Stimulated activated CD8-positive, alpha-beta memory T cell treated with anti-CD3 and anti-CD28 coated beads, Interleukin-7, amount 100 ng/mL, for 24 hours (primary cell): Measurements from ENCODE around the gene PRDM15.

Experiments used
- DNase-seq: peaks from one replicate; pipeline ENCODE4 v3.0.0-alpha.2; 2020; ENCODE audit warnings: low read depth

PRDM15 gene

DNA sequence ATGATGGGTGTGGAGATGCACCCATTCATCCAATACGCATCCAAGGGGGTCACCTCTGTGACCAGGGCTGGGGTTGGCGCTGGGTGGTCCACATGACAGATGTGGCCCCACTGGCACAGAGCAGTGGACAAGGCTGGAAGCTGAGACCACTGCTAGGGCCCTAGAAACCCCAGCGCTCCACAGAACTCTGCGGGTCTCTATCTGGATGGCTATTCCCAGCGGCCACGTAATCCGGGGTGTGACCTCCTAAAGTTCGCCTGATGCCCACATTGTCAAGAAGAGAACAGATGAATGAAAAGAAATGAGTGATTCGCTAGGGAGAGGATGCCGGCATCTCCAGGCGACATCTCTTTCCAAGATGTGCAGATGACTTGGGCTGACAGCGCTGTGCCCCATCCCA is 55.2 kb downstream of the PRDM15 start:
- no peak for DNase-seq

DNA sequence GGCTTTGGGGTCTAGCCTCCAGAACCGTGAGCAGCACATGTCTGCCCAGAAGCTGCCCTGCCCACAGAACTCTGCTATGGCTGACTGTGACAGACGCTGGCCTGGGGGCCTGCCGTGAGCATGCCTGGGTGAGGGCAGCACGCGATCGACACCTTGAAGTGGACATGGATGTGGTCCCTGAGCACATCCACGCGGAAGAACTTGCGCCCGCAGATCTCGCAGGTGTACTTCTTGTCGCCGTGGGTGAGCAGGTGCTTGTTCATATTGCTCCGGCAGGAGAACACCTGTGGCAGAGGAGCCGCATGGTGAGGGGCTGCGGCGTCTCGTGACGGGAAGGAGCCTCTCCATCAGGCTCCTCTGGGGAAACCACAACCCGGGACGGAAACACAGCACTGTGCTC is 56.0 kb downstream of the PRDM15 start:
- no peak for DNase-seq

DNA sequence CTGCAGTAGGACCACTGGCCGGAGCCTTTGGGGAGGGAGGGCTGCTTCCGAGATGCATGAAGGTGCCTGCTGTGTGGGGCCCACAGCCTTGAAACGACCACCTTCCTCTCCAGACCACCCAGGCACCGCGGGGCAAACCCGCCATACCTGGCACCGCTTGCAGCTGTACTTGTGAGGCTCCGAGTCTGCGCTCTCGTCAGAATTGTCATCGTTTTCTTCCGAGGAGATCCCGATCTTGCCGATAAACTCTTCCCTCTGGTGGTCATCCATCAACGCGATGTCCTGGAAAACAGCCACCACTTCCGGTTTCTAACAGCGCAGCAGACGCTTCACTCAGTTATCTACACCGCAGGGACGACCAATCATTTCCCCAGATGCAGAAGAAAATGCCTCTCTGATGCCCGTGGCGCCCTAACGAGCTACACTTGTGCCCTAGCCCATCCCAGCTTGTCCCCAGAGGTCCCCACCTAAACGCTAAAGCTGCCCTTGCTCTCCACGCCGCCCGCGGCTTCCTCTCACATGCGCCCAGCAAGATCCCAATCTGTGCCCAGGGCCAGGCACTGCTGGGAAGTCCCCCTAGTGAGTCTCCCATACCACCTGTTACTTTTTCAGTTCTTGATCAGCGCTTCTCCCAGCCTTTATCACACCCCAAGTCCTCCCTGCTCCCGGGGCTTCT is 57.2 kb downstream of the PRDM15 start:
- DNase-seq, result no peak

DNA sequence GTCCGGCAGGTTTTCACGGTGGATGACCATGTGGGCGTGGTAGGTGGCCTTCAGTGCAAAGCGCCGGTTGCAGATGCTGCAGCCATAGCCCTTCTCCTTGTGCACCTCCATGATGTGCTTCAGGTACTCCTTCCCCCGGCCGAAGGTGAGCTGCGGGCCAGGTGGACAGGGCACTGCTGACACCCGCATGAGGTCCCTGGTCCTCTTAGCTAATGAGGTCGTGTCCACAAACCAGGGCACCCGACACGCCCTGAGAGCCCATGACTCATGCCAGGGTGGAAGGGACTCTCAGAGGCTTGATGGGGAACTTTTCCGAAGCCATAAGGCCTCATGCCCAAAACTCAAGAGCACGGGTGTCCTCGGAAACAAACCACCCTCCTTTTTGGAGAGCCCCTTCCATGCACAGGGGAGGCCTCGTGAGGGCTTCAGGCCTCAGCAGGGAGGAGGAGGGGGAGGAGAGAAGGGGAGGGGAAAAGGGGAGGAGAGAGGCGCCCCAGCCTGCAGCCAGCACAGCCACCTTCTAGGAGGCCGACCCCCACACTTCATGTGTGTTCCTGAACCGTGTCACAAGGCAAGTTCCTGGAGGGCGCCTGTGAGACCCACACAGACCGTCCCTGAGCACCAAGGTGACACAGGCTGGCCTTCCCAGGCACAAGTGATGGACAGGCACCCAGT is 57.9 kb downstream of the PRDM15 start:
- DNase-seq, result no peak

DNA sequence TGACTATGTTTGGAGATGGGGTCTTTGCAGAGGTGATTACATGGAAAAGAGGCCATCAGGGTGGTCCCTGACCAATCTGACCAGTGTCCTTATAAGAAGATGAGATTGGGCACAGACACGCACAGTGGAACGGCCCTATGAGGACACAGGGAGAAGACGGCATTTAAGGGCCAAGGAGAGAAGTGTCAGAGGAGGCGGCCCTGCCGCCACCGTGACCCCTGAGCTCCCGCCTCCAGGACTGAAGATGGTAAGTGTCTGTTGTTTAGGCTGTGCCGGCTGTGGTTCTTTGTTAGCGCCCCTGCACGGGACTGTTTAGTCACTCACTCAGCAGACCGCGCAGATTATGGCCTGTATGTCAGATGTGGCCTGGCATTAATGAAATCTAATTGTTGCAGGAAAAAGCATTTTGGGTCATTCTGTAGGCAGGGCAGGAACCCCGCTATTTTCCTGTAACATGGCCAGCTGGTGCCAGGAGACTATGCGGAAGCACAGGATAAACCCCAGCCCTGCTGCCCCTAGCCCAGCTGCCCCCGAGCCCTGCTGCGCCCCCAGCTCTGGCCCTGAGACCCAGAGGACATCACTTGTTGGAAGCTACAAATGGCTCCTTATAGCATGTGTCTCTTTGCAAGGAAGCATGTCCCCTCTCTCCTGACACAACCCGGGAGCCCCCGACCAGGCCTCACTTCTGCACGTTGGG is 58.6 kb downstream of the PRDM15 start:
- DNase-seq, result no peak

DNA sequence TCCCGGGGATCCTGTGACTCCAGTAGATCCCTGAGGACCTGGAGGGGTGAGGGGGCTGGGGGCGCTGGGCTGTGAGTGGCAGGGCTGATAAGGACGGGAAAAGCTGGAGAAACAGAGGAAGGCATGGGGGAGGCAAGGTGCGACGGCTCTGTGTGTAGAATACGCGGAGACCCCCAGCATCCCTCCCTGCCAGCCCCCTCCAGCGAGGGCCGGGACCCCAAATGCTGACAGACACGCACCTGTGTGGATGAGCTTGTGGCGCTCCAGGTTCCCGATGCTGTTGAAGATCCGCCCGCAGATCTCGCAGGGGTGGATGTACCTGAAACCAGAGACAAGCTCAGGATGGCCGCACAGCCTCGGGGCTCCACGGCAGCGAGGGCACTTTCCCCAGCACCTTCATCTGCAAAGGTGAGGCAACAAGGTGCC is 59.3 kb downstream of the PRDM15 start:
- DNase-seq, result no peak

DNA sequence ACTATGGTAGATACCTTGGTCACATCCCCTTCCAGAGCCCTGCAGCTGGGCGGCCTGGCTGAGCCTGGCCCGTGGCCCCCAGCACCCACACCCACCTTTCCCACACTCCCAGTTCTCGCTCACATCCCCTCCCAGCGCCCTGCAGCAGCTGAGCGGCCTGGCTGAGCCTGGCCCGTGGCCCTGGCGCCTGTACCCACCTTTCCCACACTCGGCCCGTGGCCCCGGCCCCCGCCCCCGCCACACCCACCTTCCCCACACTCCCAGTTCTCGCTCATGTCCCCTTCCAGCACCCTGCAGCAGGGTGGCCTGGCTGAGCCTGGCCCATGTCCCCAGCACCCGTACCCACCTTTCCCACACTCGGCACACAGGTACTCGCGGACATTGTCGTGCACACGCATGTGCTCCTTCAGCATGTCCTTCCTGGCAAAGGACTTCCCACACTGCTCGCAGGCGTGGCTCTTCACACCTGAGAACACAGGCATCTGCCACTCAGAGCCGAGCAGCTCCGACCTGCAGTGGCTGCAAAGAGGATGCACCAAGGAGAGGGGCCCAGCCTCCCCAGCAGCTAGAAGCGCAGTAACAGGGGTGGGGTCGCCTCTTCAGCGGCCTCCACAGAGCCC is 59.8 kb downstream of the PRDM15 start:
- no peak for DNase-seq

DNA sequence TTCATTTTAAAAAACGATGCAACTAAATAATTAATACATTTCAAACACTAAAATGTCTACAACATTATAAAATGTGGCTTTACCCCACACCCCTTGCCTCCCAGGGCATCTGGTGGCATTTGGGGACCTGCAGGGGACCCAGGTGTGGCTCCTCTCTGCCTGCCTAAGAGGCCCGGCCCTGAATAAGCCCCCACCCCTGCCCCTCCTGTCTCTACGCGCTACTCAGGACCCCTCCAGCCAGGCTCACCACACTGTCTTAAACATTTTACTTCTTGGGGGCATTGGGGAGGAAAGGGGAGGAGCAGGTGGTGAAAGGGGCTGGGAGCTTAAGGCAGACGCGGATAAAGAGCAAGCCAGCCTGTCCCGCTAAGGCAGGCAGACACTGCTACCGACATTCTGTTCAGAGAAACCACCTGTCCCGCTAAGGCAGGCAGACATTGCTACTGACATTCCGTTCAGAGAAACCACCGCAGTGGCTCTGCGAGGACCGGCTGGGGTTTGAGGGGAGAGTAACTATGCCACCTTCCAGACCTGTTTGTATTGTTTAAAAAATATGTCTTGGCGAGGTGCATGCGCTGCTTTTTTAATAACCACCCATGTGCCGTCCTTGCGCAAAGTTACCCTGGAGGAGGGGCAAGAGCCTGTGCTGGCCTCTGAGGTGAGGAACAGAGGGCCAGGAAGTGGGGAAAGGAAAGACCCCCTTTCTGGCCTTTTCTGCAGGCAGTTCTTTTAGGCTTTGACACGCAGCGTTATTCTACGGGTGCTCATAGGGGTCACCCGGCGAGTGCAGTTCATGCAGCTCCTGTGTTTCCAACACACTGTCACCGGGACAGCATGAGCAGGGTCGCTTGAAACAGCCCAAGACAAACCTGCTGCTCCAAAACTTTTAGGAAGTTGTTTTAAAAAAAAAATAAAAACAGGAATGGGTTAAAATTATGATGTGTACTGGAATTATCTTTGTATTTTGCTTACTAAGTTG is 61.0 kb downstream of the PRDM15 start:
- DNase-seq, result no peak

DNA sequence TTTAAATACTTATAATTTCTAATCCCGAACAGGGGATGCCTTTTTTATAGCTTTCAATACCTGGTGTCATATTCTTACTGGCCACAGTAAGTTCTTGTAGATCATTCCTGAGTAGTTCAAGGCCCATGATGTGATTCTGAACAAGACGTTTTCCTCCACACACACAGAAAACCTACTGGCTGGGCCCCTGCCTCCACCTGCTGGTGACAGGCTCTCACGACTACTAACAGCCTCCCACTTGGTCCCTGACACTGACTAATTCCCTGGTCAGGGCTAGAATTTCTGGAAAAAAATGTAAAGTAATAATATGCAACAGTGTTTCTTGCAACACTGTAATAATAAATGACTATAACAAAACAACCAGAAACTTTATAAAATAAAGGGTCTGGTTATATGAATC is 61.9 kb downstream of the PRDM15 start:
- DNase-seq, result no peak

DNA sequence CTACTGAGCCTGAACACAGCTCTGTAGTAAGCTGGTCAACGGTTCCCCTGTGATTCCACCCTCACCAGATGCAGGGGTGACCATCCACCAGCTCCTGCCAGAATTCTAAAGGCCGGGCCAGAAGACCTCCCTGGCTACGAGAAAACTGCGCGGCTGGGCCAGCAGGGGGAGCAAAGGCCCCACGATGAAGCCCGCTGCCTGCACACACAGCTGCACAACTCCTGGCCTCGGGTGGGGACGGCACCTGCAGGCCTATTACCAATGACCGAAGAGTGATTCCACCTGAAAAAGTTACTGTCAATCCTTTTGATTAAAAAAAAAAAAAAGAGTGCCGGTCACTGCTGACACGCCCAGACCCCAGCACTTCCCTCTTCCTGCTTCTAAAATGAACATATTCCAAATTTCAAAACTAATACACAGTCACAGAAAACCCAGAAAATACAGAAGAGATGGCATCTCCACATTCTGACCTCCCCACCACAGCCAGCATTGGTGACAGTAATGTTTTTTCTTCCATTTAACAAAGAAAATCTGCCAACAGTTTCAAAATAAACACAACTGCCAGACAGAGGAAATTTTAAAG is 62.5 kb downstream of the PRDM15 start:
- DNase-seq, result peak; percentile 12

DNA sequence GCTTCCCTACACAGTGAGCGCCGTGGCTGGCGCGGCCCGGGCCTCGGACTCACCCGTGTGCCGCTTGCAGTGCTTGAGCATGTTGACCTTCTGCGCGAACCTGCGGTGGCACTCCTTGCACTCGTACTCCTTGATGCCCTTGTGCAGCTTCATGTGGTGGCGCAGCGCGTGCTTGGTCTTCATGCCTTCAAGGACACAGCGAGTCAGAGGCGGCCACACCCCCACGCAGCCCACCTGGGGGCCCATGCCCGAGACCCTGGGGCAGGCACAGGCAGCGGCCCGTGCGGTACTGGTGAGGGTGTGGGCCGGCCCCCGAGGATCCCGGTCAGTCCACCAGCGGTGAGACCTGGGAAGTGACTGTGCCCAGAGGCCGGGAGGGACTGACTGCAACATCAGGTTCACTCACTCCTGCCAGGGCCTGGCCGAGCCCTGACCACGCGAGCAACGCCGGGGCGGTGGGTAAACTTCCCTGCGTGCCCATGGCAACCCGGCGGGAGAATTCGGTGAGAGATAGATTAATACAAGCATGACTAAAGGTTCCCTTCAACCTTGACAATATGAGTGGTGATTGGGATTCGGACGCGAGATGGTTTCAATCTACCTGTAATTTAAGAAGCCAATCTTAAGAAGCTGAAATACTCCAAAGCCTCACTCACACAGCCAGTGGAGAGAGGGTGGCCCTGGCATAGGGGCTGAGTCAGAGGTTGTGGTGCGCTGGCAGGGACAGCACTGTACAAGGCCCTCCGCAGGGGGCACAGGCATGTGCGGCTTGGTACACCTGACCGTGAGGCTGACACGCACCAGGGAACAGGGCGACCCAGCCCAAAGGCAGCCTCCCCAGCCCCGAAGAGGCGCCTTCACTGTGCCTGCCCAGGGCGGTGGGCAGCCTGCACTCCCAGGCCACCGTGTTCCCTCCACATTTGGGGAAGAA is 63.2 kb downstream of the PRDM15 start:
- DNase-seq, result no peak

DNA sequence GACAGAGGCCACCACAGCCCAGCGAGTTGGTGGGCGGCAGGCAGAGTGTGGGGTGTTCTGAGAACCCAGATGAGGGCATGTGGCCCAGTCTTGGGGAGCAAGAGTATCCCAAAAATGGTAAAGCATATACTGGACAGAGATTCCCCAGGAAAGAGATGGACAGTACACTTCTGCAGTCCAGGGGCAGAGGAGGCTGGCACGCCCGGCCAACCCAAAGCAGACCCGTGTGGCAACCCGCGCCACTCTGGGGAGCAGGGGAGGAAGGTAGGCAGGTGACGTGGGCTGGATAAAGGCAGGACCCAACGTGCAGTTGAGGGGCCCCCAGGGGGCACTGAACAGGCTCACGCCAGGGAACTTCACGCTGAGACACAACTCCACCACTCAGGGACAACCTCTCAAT is 65.9 kb downstream of the PRDM15 start:
- DNase-seq, result no peak

DNA sequence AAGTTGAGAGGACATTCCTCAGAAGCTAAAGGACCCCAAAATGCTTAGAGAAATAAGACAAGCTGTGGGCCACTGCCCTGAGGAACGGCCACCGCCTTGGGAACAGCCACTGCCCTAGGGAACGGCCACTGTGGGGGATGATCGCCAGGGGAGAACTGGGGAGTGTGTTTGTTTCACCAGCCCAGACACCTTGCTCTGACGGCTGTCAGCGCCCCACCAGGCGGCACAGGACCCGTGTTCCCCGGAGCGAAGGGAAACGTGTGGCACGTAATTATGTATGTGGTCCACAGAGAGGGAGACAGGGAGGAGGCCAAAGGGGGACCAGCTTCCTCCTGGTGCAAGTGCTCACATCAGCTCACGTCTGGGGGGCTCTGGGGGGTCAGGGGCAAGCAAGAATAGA is 66.5 kb downstream of the PRDM15 start:
- no peak for DNase-seq

DNA sequence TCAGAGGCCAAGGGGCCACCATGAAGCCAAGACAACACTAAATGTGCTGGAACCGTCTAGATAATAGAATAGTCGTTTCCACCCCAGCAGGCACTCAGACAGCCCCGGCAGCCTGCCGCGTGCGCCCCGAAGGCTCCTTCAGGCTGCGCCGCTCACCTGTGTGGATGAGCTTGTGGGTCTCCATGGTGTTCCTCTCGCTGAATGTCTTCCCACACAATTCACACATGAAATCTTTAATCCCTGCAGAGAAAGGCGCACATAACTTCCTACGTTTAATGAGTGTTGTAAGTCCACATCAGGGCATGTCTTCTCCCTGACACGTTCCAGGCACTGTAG is 68.6 kb downstream of the PRDM15 start:
- no peak for DNase-seq

DNA sequence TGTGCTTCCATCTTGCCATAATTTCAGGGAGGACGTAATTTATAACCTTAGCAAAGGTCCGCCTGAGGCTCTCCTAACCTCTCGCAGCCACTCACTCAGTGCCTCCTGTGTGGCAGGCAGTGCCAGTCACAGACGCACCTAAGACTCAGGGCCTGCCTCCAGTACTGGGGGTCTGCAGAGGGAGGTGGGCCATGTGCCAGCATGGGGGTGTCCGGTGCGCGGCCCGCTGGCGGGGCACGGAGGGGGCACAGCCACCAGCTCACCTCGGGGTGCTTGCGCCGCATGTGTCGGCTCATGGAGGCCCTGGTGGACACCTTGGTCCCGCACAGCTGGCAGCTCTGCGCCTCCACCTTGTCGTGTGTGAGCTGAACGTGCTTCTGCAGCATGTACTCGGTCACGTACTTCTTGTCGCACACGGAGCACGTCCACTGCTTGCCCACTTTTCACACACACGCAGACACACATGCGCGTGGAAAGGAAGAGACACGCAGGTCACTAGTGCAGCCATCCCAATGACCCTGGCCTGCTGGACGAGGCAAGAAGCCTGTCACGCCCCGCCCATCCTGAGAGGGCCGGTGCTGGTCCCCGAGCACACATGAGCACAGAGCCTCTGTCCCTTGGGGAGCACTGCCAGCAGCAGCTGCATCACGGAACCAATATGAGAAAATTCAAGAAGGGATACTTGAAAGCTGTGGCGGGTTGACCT is 69.1 kb downstream of the PRDM15 start:
- no peak for DNase-seq

DNA sequence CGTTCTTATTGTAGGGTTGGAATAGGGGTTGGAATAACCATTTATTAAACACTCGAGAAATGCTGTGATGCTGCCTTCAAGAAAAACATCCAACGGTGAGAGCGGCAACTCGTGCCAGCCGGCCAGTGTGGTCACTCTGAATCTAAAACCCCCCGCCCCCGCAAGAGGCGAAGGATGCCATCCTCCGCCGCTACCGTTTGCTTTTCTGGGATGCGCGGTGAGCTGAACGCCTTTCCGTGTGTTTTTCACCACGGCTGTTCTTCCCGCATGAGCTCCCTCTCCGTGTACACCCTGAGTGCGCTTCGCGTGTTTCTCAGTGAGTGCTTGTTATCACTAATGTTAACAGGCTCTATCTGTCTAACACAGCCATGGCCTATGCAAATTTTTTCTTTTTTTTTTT is 70.3 kb downstream of the PRDM15 start:
- no peak for DNase-seq

DNA sequence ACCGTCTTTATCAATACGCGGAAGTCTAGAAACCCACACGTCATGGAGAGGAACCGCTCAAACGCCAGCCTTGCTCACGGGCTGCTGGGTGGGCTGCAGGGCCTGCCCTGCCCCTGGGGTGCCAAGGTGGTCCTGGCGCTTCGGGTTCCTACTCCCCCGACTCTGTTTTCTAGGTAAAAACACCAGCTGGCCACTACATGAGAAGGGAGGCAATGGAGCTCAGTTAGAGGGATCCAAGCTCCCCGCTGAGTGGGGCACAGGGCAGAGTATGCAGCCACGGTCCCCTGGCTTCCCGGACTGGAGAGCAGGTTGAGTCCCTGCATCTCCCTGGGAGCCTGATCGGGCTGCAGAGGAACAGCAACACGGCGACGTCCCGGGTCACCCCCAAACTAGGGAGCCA is 71.0 kb downstream of the PRDM15 start:
- no peak for DNase-seq

DNA sequence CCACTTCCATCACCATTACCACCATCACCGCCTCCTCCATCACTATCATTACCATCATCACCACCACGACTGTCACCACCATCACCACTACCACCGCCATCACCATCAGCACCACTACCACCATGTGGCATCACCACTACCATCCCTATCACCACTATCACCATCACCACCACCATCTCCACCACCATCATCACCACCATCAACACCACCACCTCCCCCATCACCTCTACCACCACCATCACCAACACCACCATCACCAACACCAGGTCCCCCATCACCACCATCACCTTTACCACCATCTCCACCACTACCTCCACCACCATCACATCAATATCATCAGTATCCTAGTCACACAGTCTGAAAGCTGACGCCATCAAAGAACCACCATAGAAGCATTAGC is 72.4 kb downstream of the PRDM15 start:
- DNase-seq, result no peak

DNA sequence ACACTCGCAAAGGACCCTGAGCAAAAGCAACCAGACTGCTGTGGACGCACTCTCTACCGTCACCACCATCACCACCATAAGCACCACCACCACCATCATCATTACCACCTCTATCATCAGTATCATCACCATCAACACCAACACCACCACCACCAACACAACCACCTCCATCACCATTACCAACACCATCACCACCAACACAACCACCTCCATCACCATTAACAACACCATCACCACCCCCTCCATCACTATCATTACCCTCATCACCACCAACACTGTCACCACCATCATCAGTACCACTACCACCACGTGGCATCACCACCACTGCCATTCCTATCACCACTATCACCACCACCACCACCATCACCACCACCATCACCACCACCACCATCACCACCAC is 73.5 kb downstream of the PRDM15 start:
- DNase-seq, result no peak

DNA sequence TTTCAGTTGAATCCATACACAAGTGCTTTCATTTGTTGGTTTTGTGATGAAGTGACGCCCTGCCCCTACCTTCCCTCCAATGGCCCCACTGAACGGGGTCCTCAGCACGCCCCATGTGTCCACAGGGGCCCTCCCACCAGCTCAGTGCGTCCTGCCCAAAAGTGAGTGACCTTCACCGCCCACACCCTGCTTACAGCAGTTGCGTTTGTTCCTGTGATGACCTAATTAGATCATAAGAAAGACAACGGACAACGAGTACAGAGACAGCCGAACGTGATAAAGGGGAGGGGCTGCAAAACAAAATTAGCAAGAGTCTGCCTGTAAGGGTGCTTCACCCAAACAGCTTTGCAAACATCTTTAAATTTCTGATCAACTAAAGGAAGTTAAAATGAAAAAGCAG is 74.1 kb downstream of the PRDM15 start:
- no peak for DNase-seq
